GM21515 (cell line): ENCODE data around the gene FRAT2.
A peak's percentile ranks its signal among the peaks of the same experiment; 100 is the strongest.

Experiments
- ATAC-seq: cut with Tn5 transposase; IDR thresholded peaks from one replicate; pipeline ENCODE4 v1.9.1; 2021; ENCODE audit not compliant: unreplicated experiment

FRAT2 gene, protein sequence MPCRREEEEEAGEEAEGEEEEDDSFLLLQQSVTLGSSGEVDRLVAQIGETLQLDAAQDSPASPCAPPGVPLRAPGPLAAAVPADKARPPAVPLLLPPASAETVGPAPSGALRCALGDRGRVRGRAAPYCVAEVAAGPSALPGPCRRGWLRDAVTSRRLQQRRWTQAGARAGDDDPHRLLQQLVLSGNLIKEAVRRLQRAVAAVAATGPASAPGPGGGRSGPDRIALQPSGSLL

DNA sequence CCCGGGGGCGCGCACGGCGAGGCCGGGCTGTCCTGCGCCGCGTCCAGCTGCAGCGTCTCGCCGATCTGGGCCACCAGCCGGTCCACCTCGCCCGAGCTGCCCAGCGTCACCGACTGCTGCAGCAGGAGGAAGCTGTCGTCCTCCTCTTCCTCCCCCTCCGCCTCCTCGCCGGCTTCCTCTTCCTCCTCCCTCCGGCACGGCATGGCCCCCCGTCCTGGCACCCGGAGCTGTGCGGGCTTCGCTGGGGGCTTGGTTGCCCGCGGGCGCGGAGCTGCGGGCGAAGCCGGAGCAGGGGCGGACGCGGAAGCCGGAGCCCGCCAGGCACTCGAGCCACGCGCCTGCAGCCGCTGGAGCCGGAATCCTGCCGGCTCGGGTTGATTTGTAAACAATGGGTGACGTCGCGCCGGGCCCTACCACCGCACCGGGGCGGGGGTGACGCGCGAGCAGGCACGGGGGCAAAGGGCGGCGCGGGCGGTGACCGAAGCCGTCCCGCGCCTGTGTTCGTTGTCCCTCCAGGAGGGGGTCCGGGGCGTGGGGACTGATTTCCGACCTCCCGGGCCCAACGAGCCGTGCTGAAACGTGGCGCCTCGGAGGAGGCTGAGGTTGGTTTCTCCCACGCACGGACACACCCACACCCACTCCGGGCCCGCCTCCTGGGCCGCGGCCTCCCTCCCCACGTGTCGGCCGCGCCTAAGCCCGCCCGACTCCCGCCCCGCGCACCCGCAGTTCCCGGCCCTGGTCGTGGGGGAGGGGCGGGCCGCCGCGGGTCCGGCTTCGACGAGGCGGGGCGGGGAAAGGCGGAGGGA lies at the start of gene FRAT2:
TSS of gene FRAT2 (minus strand) at position 360 of the 806 bp plus-strand sequence. CDS start at position 203, 157 bp downstream.
- peak; percentile 83 for ATAC-seq

DNA sequence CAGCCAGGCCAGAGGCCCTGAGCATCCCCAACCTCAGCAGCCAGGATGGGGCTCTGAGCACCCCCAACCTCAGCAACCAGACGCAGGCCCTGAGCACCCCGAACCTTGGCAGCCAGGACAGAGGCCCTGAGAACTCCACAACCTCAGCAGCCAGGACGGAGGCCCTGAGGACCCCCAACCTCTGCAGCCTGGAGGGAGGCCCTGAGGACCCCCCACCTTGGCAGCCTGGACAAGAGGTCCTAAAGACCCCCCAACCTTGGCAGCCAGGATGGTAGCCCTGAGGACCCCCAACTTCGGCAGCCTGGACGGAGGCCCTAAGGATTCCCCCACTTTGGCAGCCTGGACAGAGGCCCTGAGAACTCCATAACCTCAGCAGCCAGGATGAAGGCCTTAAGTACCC lies 49.6 kb upstream of the FRAT2 start:
- no peak for ATAC-seq

DNA sequence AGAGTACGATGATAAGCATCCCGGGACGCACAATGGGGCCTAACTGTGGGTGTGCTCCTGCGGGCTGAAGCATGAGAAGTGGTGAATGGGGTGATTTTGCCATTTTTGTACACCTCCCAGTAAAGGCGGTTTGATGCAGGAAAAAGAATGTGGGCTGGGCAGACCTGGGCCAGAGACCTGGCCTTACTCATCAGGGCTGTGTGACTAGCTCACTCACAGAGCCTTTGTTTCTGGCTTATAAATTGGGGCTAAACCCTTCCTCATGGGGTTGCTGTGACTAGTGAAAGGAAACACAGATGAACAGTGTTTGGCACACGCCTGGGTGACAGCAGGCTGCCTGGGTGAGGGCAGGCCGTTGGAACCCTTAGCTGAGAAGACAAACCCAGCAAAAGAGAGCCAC lies 48.6 kb upstream of the FRAT2 start:
- ATAC-seq = no peak

DNA sequence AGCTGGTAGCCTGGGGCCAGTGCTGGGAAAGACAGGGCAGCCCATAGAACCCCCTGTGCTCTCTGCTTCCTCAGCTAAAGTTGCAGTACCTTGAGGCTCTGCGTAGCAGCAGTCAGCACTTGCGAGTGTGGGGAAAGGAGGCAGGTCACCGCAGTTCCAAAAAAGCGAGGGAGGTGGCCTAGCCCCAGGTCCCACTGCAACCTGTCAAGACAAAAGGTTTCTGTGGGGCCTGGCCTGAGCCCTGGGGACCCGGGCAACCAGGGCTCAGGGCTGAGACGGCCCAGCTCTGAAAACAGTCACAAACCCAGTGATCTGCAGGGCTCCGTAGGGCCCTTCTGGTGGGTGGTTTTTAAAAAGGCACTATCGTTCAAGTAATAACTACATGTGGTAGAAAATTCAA lies 47.1 kb upstream of the FRAT2 start:
- ATAC-seq = no peak

DNA sequence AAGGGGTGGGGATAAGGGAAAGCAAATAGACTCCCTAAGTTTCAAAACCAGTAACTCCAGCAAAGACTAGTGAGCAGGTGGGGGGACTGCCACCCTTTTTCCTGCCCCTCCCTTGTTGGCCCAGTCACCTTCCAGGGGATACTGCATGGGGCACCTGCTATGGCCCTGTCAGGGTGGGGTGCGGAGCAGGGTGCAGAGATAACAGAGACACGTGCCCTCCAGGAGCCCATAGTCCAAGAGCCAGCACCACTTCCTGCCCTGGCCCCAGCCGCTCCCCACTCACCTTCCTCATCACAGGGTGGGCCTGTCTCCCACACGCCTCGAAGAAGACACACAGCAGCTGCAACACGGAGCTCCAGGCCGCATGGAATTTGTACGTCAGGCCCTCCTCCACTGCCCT lies 46.0 kb upstream of the FRAT2 start:
- ATAC-seq = no peak

DNA sequence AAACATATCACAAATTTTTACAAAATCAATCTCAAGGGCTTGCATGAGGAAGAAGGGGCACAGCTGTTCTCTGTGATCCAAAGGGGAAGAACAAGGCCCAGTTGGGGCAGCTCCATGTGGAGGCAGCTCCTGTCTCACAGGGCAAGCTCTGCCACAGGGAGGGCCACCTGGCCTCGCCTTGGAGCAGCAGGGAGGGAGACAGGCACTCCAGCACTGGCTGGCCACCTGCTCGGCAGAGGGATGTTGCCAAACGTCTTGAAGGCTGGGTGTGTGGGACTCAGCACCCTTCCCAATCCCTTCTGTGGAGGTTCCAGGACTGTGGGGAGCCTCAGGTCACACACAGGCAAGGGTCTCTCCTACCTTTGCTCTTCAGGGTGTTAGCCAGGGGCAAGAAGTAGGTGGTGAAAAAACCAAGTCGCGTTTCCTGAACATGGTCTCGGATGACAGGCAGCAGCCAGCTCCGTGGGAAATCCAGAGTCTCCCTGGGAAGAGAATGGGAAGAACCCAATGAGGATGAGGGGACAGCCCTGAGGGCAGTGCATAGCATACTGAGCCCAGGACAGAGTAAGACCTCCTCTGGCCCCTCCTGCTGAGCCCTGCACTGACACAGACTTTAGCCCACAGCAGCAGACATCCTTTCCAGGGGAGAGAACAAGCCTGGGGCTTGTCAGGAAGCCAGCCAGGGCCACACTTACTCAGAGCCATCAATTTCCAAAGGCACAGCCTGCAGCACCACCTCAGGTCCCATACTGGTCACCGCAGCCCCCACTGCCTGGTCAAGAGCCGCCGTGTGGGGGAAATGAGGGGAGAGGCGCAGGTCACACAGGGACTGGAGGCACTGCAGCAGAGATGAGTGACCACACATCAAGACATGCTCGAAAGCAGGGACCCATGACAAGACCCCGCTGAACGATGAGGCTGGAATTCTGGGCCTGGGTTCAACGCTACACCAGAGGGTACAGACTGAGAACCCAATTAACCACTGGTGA lies 44.7 kb upstream of the FRAT2 start:
- no peak for ATAC-seq

DNA sequence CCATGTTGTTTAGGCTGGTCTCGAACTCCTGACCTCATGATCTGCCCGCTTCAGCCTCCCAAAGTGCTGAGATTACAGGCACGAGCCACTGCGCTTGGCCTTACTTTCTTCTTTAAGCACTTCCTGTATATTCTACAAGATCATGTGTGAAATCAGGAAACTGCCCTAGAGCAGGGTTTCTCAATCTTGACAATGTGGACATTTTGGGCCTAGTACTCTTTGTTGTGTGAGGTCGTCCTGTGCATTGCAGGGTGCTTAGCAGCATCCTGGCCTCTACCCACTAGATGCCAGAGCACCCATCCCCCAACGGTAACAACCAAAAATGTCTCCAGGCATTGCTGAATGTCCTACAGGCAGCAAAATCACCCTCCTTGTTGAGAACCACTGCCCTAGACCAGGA lies 41.9 kb upstream of the FRAT2 start:
- no peak for ATAC-seq

DNA sequence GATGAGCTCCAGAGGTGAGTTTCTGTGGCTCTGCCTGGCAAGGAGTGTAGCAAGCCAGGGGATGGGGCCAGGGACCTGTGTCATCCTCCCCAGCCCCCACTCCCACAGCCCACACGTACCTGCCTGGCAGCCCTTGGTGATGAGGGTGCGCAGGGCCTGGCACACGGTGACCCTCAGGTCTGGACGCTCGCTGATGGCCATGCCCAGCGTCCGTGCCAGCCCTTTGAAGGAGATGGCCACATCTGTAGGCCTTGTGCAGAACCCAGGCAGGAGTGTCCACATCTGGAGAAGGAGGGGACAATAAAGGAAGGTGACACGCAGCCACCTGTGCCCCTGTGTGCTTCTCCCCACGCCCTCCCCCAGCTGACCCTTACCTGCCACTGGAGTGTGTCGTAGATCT lies 38.9 kb upstream of the FRAT2 start:
- no peak for ATAC-seq

DNA sequence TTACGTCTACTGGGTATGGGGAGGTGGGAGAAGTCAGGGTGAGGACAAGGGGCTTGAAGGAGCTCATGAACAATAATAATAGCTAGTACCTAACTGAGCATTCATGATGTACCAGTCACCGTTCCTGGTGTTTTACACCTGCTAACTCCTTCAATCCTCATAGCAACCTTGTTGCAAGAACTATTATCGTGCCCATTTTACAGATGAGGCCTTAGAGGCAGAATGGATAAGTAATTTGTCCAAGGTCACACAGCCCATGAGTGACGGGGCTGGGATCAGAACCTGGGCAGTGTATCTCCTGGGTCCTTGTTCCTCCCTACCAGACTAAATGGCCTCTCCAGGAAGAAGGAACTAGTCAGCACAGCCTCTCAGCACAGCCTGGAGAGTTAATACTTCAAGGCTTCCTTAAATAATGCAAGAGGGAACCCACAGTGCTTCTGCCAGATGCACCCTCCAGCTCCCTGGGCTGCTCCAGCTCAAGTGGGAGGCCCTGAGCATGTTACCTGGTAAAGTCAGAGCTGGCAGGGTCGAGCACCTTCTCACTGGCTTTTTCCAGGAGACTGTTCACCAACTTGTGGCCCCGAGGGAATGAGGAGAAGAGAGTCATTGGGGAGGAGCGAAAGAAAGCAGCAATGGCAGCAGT lies 37.8 kb upstream of the FRAT2 start:
- ATAC-seq = no peak

DNA sequence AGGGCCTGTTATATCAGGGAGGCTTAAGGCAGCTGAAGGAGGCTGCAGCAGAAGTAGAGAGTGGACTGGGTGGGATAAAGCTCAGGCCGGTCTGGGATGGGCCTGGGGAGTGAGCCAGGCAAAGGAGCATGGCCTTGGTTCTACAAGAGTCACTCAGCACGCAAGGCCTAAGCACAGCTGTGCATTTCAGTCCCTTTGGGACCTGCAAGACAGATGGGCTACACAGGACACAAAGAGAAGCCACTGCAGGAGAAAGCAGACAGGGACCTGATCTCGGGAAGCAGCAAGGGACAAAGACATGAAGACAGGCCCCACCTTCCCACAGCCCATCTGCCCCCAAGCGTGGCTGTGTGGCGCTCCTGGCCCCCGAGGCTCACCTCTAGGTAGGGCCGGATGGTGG lies 37.2 kb upstream of the FRAT2 start:
- no peak for ATAC-seq

DNA sequence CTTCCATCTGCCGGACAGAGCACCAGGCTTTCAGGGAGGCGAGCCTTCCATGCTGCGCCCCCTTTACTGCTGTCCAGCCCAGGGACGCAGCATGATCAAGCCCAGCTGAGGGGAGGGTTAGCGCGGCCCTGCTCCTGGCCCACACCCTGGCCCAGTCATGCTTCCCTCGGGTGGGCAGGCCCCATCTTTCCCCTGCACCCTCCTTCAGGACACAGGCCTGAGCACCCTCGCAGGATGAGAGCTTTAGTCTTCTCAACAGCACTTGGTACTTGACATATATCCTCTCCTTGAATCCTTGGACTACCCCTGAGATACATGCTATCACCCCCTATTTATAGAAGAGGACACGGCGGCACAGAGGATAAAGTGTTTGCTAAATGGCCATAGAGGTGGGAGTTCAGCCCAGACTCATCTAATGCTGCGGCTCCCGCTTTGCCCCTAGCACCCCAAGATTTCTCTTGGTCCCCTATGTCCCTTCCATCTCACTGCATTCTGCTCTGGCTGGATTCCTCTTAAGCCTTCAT lies 32.7 kb upstream of the FRAT2 start:
- ATAC-seq = no peak

DNA sequence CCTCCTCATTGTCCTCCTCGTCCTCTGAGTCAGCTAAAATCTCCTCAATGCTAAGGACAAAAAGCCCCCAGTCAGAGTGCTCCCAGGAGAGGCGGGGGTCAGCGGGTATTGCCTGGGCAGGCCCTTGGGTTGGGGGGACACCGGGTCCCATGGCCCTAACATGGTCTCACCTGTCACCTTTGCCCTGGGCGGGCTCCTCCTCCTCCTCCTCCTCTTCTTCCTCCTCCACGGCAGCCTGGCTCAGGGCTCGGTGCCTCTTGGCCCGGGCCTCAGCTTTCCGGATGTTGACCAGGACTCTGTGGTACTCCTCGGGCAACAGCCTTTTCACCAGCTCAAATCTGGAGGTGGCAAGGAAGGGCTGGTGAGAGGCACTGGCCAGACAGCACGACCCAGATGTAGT lies 32.0 kb upstream of the FRAT2 start:
- ATAC-seq = no peak

DNA sequence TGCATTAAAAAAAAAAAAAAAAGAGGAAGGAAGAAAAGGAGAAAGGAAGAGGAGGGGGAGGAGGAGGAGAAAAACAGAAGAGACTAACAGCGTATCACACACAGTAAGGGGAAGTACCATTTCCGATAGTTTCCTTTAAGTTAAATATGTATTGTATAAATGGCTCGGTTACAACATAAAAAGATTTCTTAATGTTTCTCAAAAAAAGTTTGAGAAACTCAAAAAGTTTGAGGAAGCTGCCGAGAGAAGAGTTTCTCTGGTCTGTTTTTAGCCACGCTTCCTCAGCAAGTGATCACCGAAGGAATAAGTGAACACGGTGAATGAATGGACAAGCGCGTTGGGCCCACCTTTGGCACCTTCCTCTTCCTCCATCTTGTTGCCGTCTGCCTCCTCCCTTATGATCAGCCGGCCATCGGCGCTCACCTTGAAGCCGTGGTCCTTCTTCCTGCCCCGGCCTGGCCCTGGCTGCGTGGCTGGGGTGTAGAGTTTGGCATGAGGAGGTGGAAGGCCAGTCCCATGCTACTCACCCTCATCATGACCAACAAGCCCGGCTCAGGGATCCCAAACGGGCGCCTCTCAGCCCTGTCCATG lies 31.3 kb upstream of the FRAT2 start:
- no peak for ATAC-seq

DNA sequence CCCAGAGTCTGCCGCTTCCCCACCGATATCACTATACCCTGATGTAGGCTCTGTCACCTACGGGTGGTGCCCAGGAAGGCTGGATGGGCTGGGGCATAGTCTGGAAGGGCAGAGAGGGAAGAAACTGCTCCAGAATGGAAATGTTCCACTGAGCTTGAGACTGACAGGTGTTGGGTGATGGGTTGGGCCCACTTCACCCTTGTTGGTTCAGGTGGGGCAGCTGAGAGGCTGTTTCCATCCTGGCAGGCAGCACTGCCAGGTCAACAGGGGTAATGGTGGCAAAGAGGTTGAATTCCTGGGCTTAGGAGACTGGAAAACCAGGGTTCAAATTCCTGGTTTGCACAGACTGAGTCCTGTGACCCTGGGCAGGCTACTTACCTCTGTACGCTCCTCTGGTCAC lies 28.5 kb upstream of the FRAT2 start:
- no peak for ATAC-seq

DNA sequence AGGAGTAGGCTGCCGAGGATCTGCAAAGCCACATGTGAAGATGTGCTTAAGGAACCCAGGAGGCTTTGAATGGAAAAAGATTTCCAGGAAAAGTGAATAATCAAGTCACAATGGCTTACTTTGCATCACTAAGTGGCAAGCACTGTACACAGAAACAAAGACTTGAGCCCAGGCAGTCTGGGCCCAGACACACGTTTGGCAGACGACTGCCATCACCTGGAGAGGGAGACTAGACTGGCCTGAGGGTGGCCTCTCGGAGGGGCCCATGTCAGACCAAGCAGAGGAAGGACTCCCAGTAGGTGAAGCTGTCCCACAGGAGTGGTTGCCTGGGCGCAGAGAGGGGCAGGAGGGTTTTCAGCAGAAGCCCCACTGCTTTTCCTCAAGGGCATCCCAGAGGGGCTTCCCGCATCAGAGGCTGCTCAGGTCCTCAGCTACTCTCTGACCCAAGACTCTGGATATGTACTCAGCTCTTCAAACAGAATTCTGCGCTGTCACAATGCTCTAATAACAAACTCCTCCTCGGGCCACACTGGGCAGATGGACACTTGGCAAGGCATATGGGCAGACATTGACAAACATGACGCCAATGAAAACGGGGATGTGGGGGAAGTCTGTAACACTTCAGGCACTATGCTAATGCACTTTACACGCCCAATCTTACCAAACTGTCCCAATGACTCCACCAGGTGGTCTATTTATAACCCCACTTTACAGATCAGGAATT lies 27.9 kb upstream of the FRAT2 start:
- no peak for ATAC-seq

DNA sequence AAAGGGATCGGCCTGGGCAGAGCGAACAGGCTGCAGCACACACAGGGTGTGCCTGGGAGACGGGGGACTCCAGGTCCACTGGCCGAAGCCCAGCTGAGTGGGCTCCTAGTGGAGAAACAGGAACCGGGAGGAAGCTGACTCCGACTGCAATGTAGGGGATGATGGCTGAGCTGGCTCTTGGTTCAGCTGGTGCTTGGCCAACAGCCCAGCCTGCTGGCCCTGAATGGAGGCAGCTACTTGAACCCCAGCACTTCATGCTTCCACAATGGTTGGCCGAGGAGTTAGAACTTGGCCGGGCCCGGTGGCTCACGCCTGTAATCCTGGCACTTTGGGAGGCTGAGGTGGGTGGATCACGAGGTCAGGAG lies 27.0 kb upstream of the FRAT2 start:
- ATAC-seq = no peak

DNA sequence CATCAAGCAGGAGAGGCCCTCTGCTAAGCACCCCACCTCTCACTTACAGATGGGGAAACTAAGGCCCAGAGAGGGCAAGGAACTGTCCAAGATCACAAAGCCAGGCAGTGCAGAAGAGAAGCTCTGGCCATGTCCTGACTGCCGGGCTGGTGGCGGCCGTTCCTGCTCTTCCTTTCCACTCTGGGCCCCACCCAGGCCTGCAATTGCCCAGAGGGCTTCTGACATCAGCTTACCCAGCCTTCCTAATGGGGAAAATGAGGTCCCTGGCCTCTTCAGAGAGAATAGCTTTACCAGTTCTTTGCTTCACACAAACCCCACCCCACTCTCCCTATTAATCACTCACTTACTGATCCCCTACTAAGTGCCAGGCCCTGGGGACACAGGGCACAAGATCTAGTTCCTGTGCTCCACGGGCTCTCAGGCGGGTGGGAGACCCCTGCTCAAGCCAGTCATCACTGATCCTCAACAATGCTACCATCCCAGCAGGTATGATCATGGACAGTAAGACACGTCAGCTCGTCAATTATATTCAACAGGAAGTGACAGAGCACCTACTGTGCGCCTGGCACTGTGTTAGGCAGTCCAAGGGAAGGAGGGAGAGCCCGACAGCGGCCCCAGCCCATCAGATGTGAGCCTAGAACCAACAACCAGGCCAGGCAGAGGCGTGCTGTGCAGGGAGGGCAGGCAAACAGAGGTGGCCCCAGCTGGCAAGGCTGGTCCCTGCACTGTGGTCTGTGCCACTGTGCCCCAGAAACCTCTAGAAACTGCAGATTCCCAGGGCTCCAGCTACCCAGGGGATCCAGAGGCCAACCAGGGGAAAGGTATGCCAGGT lies 26.4 kb upstream of the FRAT2 start:
- ATAC-seq = no peak

DNA sequence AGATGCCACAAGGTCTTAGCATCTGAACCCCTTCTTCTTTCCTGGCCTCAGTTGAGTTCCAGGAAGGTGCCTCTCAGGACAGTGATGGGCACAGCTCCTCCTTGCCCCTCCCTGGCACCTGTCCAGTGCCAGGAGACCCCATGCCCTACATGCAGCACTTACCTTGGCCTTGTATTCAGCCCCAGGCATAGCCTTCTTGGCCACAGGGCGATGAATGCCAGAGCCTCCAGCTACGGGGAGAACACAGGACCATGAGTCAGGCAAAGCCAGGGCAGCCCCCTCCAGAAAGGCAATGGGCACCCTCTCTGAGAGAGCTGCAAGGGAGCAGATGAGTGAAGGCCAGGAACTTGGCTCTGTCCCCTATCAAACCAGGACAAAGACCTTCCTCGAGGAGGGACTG lies 24.3 kb upstream of the FRAT2 start:
- no peak for ATAC-seq

DNA sequence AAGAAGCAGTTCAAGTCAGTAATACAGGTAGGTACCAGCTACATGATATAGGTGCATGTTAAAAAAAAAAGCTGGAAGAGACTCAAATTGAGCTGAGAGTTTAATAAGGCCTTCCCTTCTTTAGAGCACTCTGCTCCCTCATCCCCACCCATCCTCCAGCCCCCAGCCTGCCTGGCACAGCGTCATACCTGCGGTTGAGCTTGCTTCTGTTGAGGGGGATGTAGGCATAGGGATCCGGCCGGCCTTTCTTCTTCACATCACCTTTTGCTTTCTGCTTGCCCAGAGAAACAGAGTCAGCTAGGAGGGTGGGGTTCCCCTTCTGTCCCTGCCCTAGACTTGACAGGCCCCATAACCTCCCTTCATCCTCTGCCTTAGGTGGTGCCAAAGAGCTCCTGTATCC lies 23.8 kb upstream of the FRAT2 start:
- ATAC-seq = no peak
